K562 (cell line): Measurements from ENCODE around the gene ITPA. TPM values are rescaled to one million over a fixed set of nuclear protein-coding genes. Genes with fewer than 3 reads are reported as not detected.

Source experiments
- HNRNPLL ChIP-seq: fragments of 200-400 bp; formaldehyde crosslinking; IDR thresholded peaks from 2 replicates; pipeline ENCODE4 v1.6.1; 2017; ENCODE audit warnings: low read length, low read depth, mild to moderate bottlenecking; ENCODE audit not compliant: poor library complexity, severe bottlenecking
- KAT7 ChIP-seq: sonication (generic); formaldehyde crosslinking; IDR thresholded peaks from 2 replicates; pipeline ENCODE4 v1.8.0; 2022; ENCODE audit warnings: missing genetic modification reagents, mild to moderate bottlenecking, borderline replicate concordance
- MTA1 ChIP-seq: fragments of 450-650 bp; IDR thresholded peaks from 2 replicates; pipeline ENCODE4 v1.6.1; 2017; ENCODE audit warnings: borderline replicate concordance
- NKRF ChIP-seq: fragments of 450-650 bp; IDR thresholded peaks from 2 replicates; pipeline ENCODE4 v1.6.1; 2016; ENCODE audit warnings: borderline replicate concordance
- NRF1 ChIP-seq, 2 experiments: fragments of 450-650 bp; IDR thresholded peaks in 1 of 2; conservative IDR thresholded peaks in 1 of 2; 2 replicates each; pipeline ENCODE4 v1.6.1; 2014; ENCODE audit warnings: mild to moderate bottlenecking in 2 of 2
- PRDM10 ChIP-seq: fragments of 450-650 bp; IDR thresholded peaks from 2 replicates; pipeline ENCODE4 v1.6.1; 2018; ENCODE audit not compliant: partially characterized antibody
- RBM14 ChIP-seq: fragments of 200-400 bp; formaldehyde crosslinking; IDR thresholded peaks from 2 replicates; pipeline ENCODE4 v1.6.1; 2018; ENCODE audit warnings: low read depth, mild to moderate bottlenecking, low read length, moderate library complexity, borderline replicate concordance; ENCODE audit not compliant: insufficient read depth
- SAP30 ChIP-seq: fragments of 200-600 bp; sonication (generic); IDR thresholded peaks from 2 replicates; pipeline ENCODE4 v1.6.1; 2012; ENCODE audit warnings: borderline replicate concordance, low read depth, mild to moderate bottlenecking, moderate library complexity, low read length, control low read depth, inconsistent platforms; ENCODE audit not compliant: insufficient read depth, poor library complexity, severe bottlenecking
- SP1 ChIP-seq: sonication (generic); formaldehyde crosslinking; IDR thresholded peaks from 2 replicates; pipeline ENCODE4 v1.8.1; 2022; ENCODE audit warnings: mild to moderate bottlenecking, missing genetic modification reagents
- TOE1 ChIP-seq, 2 experiments: fragments of 450-650 bp in 1 of 2; sonication (generic) in 1 of 2; formaldehyde crosslinking in 1 of 2; IDR thresholded peaks; 2 replicates each; pipeline versions ENCODE4 v1.7.1 to v1.8.0; 2016 to 2022; ENCODE audit warnings: borderline replicate concordance in 2 of 2, mild to moderate bottlenecking in 2 of 2, antibody characterized with exemption in 1 of 2, inconsistent platforms in 1 of 2, low read depth in 1 of 2, missing genetic modification reagents in 1 of 2, moderate library complexity in 1 of 2
- USF1 ChIP-seq: sonication (generic); formaldehyde crosslinking; IDR thresholded peaks from 2 replicates; pipeline ENCODE4 v1.9.0; 2022; ENCODE audit warnings: mild to moderate bottlenecking, missing genetic modification reagents
- VEZF1 ChIP-seq: fragments of 200-800 bp; sonication (Bioruptor generic); IDR thresholded peaks from 2 replicates; pipeline ENCODE4 v1.6.1; 2017; ENCODE audit warnings: missing genetic modification characterization, missing compliant biosample characterization
- ZBTB1 ChIP-seq: sonication (generic); formaldehyde crosslinking; IDR thresholded peaks from 2 replicates; pipeline ENCODE4 v1.8.1; 2023; ENCODE audit warnings: missing genetic modification reagents, low read depth, mild to moderate bottlenecking, borderline replicate concordance
- ZNF436 ChIP-seq: fragments of 250-450, 450-650 bp; sonication (Bioruptor Pico); formaldehyde crosslinking; IDR thresholded peaks from 2 replicates; pipeline ENCODE4 v1.7.0; 2020; ENCODE audit warnings: mild to moderate bottlenecking
- polyA plus RNA-seq, 8 experiments: library from polyadenylated mRNA; depleted of rRNA in 4 of 8; stranded (reverse) in 5 of 8; unstranded in 3 of 8; fragments of >200 nt; fragmentation: Nextera tagmentation in 2 of 8; fragmentation: Illumina TruSeq in 1 of 8; extraction: Ambion mirVana in 2 of 8; extraction: Trizol in 1 of 8; gene quantifications; 2 replicates each; pipeline versions ENCODE4 v1.2.1 to v1.2.3, GENCODE V29; 2011 to 2014; ENCODE audit warnings: inconsistent platforms in 1 of 8, missing spikeins in 1 of 8
- total RNA-seq, 7 experiments: library from RNA; depleted of rRNA in 6 of 7; stranded (reverse); fragments of >200 nt in 6 of 7; fragmentation: Illumina TruSeq in 2 of 7; extraction: Trizol in 2 of 7; gene quantifications; 2 replicates each; pipeline versions ENCODE4 v1.2.1 to v1.2.3, GENCODE V29; 2011 to 2021; ENCODE audit warnings: low replicate concordance in 1 of 7

The ITPA gene
- total and polyA plus RNA-seq, 9 of the 15 experiments (the other 6 are each of a cell fraction or from before 2014, with no cell fraction given), result 5.0 to 79.7 (median 36.7) TPM

DNA sequence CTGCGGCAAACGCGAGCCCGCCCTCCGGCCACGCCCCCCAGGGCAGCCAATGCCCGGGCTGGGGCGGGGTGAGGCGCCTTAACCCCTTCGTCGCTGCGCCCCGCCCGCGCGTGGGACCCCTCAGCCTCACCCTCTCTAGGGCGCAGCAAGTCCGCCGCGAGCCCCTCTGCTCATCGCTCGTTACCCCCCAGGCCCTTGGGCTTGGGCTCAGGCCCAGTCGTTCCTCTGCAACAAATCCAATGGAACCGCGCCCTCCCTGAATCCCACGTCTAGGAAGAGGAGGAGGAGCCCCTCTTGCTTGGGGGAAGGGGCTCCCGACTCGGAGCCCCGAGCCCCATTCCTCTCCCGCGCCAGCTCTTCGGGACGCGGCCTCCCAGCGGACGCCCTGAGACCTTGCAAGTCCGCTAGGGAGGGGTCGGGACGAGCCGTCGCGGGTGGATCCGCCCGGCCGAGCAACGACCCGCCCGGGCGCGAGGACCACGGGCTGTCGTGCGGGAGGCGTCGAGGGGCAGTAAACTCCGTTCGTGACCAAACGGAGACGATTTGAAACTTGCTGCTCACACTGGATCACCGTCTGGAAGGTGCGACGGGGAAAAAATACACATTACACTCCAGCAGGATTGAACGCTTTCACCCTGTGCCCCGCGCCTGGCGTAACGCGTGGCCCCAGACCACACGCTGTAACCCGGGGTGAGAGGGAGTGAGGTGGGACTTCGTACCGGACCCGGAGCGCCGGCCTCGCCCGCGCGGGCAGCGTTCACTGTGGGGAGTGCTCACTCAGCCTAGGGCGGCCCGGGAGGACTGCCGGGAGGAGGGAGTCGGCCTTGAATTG is 35.5 kb upstream of the ITPA start (continued):
- peak; percentile 56 for TF ChIP-seq HNRNPLL
- TF ChIP-seq SAP30, result peak; percentile 21
- peak; percentile 29; the same call in 1 of the 2 replicates for TF ChIP-seq NKRF
- peak; percentile 80; the same call in 1 of the 2 replicates for TF ChIP-seq SP1 (CRISPR knock-in tag)
- 0 out of 2 replicates have a peak, but pooled peaks have one; percentile 29 for TF ChIP-seq ZBTB1 (CRISPR knock-in tag)
- TF ChIP-seq VEZF1, result peak; percentile 49
- peak; percentile 69; the same call in 1 of the 2 replicates for TF ChIP-seq TOE1 (IDR thresholded peaks at IDR 0.05; ENCODE audit: borderline replicate concordance)
- TF ChIP-seq TOE1 (CRISPR knock-in tag; IDR thresholded peaks at IDR 0.05; ENCODE audit: borderline replicate concordance, low read depth), result 0 out of 2 replicates have a peak, but pooled peaks have one; percentile 0
- peak; percentile 4 to 17; a peak in 2 of 4 replicates for TF ChIP-seq NRF1 (conservative IDR thresholded peaks at IDR 0.05 in 1 of 2, IDR thresholded peaks at IDR 0.05 in 1 of 2)
- peak; percentile 69; the same call in 1 of the 2 replicates for TF ChIP-seq KAT7 (CRISPR knock-in tag)
- TF ChIP-seq ZNF436 (CRISPR knock-in tag), result peak; percentile 90
- TF ChIP-seq USF1 (CRISPR knock-in tag), result 0 out of 2 replicates have a peak, but pooled peaks have one; percentile 6
- peak; percentile 14; the same call in 1 of the 2 replicates for TF ChIP-seq MTA1
- TF ChIP-seq PRDM10, result peak; percentile 62
- no peak for TF ChIP-seq RBM14
